Skeletal muscle cell (primary cell): Measurements from ENCODE around the gene RUFY3.
"Not testable (repeated sequence)": the region's sequence is repeated elsewhere in the genome, so short reads cannot be mapped to it uniquely, and the experiment has no call there.

Experiments
- DNase-seq: peaks from one replicate; pipeline ENCODE4 v3.0.0-alpha.2; 2010; ENCODE audit warnings: low read depth
- H3K4me3 ChIP-seq: 2 replicates; pipeline ENCODE4 v1.5.1; 2011; ENCODE audit warnings: low read depth, mild to moderate bottlenecking, control low read depth, low read length, moderate library complexity

RUFY3 gene

GRCh38 chr4:70833675-70834074, 111.9 kb downstream of the RUFY3 start:
- no peak for DNase-seq
- no peak overlapping the region for H3K4me3 ChIP-seq

GRCh38 chr4:70836081-70836480, 114.3 kb downstream of the RUFY3 start:
- no peak for DNase-seq
- H3K4me3 ChIP-seq: no peak overlapping the region

DNA sequence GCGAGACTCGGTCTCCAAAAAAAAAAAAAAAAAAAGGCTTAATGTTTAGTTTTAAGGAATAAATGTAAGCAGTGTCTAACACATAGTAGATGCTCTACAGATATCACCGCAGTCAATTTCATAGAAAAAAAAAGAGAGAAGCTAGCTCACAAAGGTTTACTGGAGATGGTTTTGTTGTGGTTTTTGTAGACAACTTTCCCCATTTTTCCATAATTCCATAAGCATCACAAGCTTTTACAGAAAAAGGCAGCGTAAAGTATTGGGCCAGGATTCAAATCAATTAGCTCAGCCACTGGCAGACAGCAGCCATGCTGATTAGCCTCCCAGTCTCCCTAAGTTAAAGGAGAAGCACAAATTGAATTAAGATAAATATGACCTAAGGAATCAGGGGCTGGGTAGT, 116.4 kb downstream of the RUFY3 start:
- peak overlapping the region; percentile 95 for H3K4me3 ChIP-seq
- no peak for DNase-seq

GRCh38 chr4:70838666-70839588, 117.2 kb downstream of the RUFY3 start:
- no peak for DNase-seq
- H3K4me3 ChIP-seq: peak overlapping the region; percentile 95

- H3K4me3 ChIP-seq: peak within 1 kb of the TSS; percentile 95
- peak; percentile 77 for DNase-seq
Measured at GRCh38 chr4:70839589-70840093, 117.9 kb downstream of the RUFY3 start, which contains the start of gene GRSF1. TSS of gene GRSF1 (minus strand) at chr4:70839890. CDS start at chr4:70839827, 63 bp downstream.

DNA sequence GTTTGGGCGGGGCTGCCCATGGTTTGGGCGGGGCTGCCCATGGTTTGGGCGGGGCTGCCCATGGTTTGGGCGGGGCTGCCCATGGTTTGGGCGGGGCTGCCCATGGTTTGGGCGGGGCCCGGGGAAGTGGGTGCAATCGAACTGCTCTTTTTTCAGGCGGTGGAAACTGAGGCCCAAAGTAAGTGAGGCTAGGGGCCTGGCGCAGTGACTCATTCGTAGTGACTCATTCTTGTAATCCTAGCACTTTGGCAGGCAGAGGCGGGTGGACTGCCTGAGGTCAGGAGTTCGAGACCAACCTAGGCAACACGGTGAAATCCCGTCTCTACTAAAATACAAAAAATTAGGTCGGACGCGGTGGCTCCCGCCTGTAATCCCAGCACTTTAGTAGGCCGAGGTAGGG, 118.4 kb downstream of the RUFY3 start:
- DNase-seq: not testable (repeated sequence)

DNA sequence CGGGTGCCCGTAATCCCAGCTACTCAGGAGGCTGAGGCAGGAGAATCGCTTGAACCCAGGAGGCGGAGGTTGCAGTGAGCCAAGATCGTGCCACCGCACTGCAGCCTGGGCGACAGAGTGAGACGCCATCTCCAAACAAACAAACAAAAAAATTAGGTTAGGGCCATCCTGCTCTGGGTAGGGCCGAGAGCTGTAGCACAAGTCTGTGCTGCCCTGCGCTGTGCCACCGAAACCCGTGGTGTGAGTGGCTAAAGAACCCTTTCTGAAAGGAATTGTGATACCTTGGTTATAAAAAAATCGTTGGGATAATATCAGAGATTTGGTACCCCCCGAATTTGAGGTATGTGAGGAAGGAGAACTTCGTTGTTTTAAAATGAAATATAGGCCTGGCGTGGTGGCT, 118.9 kb downstream of the RUFY3 start:
- DNase-seq, H3K4me3 ChIP-seq: not testable (repeated sequence)

More for the DNA sequence above, 118.4 kb downstream of the RUFY3 start:
- not testable (repeated sequence) for H3K4me3 ChIP-seq

- no peak for DNase-seq
- no peak overlapping the region for H3K4me3 ChIP-seq
Measured at GRCh38 chr4:70841211-70841610, 119.4 kb downstream of the RUFY3 start.

GRCh38 chr4:70841951-70842350, 120.2 kb downstream of the RUFY3 start:
- no peak overlapping the region for H3K4me3 ChIP-seq
- no peak for DNase-seq

DNA sequence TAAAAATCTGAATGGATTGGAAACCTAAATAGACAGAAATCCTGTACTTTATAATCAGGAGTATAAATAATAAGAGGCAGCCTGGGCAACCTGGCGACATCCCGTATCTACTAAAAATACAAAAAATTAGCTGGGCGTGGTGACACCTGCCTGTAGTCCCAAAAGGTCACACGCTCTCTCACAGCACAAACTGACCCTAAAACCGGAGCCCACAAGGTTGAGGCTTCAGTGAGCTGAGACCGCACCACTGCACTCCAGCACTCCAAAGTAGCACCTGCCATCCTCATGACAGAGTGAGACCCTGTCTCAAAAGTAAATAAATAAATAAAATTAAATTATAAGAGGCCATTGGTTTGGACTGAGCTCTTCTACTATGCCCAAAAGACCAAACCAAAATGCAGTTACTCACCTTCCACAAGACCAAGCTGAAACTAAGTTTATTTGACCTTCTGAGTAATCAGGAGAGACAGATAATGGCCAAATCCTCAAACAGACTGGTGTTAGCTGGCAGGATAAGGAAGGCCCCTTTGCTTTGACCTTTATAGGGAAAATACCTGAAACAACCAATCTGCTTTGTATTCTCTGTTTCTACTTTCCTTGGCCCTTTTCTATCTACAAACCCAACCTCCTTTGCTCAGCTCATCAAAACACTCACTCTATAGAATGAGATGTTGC, 121.1 kb downstream of the RUFY3 start:
- no peak overlapping the region for H3K4me3 ChIP-seq
- DNase-seq: no peak

- no peak overlapping the region for H3K4me3 ChIP-seq
- no peak for DNase-seq
Measured at GRCh38 chr4:70844180-70844579, 122.4 kb downstream of the RUFY3 start.

DNA sequence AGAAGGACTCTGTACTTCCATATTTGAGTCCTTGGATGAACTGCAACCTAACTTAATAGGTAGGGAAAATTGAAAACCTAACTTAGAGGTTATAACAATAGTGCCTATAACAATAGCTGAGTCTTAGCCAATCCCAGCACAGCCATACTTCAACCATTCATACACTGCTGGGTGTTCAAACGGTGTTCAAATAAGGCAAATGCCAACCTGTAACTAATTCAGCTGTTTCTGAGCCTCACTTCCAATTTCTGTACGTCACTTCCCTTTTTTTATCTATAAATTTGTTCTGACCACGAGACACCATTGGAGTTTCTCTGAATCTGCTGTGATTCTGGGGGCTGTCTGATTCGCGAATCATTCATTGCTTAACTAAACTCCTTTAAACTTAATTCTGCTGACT, 127.5 kb downstream of the RUFY3 start:
- H3K4me3 ChIP-seq: no peak overlapping the region
- no peak for DNase-seq

- no peak overlapping the region for H3K4me3 ChIP-seq
- no peak for DNase-seq
Measured at GRCh38 chr4:70855464-70855863, 133.7 kb downstream of the RUFY3 start.
